Activated B cell treated with CpG ODN at 0.5 μM for 24 hours (primary cell): Measurements from ENCODE around the gene CCDC146. TPM values are rescaled to one million over a fixed set of nuclear protein-coding genes. Genes with fewer than 3 reads are reported as not detected.

Source experiments
- ATAC-seq: fragments of 200-7000 bp; cut with Tn5 transposase; one replicate; pipeline ENCODE4 v1.10.0; 2021; ENCODE audit warnings: low read depth, mild to moderate bottlenecking, moderate library complexity
- CTCF ChIA-PET: fragments of 350-600 bp; sonication (Branson Sonifier 250); formaldehyde crosslinking; loops from one replicate; lab custom pipeline; 2021; ENCODE audit warnings: antibody characterized with exemption; lab: Charles Lee
- POLR2A ChIA-PET: fragments of 350-600 bp; sonication (Branson Sonifier 250); formaldehyde crosslinking; loops from one replicate; lab custom pipeline; 2021; ENCODE audit warnings: antibody characterized with exemption; lab: Charles Lee
- DNase-seq: peaks from one replicate; pipeline ENCODE4 v3.0.0; 2022
- H3K27ac Mint-ChIP-seq: one replicate; pipeline ENCODE4 v1.8.0; 2020; ENCODE audit warnings: mixed read lengths
- H3K27me3 Mint-ChIP-seq: one replicate; pipeline ENCODE4 v1.8.0; 2021; ENCODE audit warnings: mixed read lengths
- H3K36me3 Mint-ChIP-seq: one replicate; pipeline ENCODE4 v1.8.0; 2021; ENCODE audit warnings: low read depth, mixed read lengths
- H3K4me1 Mint-ChIP-seq: one replicate; pipeline ENCODE4 v1.8.0; 2021; ENCODE audit warnings: mixed read lengths
- H3K4me3 Mint-ChIP-seq: one replicate; pipeline ENCODE4 v1.8.0; 2020; ENCODE audit warnings: mild to moderate bottlenecking, mixed read lengths
- H3K9me3 Mint-ChIP-seq: one replicate; pipeline ENCODE4 v1.8.0; 2020; ENCODE audit warnings: mixed read lengths
- intact Hi-C: fragments of 100-400 bp; cut with micrococcal nuclease; formaldehyde crosslinking; loops from one replicate; pipeline ENCODE4 v1.15.1; 2024
- total RNA-seq: library from RNA; stranded (reverse); gene quantifications from 2 replicates; pipeline ENCODE4 v1.2.3, GENCODE V29; 2022
- TF ChIP-seq, protein P1 (sequence below): fragments of 200-600 bp; IDR thresholded peaks from one replicate; pipeline ENCODE4 v1.8.0; 2022; ENCODE audit warnings: antibody characterized with exemption, mild to moderate bottlenecking

The CCDC146 gene
- total RNA-seq, 1 donor from 2014 or later, result 3.5 TPM

DNA sequence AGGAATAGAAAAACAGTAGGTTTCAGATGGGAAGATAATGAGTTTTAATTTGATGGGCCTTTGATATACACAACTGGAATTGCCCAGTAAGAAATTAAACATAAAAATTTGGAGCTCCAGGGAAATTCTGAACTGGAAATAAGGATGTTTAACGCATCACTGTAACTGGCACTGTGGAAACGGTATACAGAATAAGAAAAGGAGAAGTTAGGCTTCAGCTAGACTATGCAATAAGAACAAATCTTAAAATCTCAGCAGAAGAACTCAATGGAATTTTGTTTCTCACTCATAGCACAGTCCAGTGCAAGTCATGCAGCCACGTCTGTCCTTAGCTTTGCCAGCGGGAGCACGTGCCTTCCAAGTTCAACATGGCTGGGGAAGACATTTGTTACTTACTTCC lies 130.1 kb downstream of the CCDC146 start:
- Mint-ChIP-seq H3K4me1 (no peaks in the 10 kb centered on the region), H3K27me3 (no peaks in the 10 kb centered on the region), H3K4me3 (no peak overlapping the region), H3K9me3 (no peaks in the 10 kb centered on the region), H3K36me3 (no peaks in the 10 kb centered on the region), H3K27ac (no peak overlapping the region)
- POLR2A ChIA-PET, result no interaction called here
- DNase-seq (no peak), ATAC-seq (no peak)
- CTCF ChIA-PET, result interaction anchor here (0.7 to 1.5 kb wide), 2 partner anchors 79 to 82 kb away, joined by 3 to 4 read pairs; no protein-coding TSS in a partner anchor
- TF ChIP-seq, protein P1, sequence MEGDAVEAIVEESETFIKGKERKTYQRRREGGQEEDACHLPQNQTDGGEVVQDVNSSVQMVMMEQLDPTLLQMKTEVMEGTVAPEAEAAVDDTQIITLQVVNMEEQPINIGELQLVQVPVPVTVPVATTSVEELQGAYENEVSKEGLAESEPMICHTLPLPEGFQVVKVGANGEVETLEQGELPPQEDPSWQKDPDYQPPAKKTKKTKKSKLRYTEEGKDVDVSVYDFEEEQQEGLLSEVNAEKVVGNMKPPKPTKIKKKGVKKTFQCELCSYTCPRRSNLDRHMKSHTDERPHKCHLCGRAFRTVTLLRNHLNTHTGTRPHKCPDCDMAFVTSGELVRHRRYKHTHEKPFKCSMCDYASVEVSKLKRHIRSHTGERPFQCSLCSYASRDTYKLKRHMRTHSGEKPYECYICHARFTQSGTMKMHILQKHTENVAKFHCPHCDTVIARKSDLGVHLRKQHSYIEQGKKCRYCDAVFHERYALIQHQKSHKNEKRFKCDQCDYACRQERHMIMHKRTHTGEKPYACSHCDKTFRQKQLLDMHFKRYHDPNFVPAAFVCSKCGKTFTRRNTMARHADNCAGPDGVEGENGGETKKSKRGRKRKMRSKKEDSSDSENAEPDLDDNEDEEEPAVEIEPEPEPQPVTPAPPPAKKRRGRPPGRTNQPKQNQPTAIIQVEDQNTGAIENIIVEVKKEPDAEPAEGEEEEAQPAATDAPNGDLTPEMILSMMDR, result no peak
- intact Hi-C loops, result no loop called here

DNA sequence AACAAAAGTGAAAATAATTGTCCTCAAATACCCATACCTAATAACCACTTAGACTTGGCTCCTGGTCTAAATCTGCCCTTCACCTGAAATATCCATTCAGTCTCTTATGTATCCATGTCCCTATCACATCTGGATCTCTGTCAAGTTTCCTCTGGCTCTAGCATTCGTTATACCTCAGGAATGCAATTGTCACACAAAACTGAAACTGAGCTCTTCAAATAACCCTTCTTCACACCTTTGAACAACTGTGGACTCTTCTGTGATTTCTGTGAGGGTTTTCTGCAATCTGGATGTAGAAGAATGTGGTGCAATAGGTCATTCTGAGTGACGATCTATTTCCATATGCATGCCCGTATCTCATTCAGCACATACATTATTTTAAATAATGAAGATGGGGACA lies 130.7 kb downstream of the CCDC146 start:
- H3K4me1 Mint-ChIP-seq, result no peaks in the 10 kb centered on the region
- TF ChIP-seq, protein P1, result no peak
- no peak overlapping the region for H3K4me3 Mint-ChIP-seq
- ChIA-PET POLR2A (no interaction called here), CTCF (interaction anchor here (1.5 kb wide), 1 partner anchor 79 kb away, joined by 4 read pairs; no protein-coding TSS in a partner anchor)
- intact Hi-C loops, result no loop called here
- H3K36me3 Mint-ChIP-seq, result no peaks in the 10 kb centered on the region
- H3K27me3 Mint-ChIP-seq, result no peaks in the 10 kb centered on the region
- DNase-seq (no peak), ATAC-seq (no peak)
- H3K9me3 Mint-ChIP-seq, result no peaks in the 10 kb centered on the region
- no peak overlapping the region for H3K27ac Mint-ChIP-seq

DNA sequence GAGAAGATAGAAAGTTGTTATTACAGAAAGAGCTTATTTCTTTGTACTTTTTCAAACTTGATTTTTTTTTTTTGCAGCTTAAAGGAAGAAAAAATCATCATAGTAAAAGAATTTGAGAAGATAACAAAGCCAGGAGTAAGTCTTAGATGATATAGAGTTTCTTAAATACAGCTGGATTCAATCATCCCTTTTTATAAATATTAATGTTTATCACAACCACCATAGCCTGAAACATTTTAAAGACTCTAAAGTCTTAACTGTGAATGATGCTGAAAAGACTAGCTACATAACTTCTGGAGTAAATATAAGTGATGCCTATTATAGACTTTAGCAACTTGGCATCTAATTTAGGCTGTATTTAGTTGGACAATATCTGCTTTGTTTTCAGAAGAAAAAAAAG lies 132.0 kb downstream of the CCDC146 start:
- intact Hi-C loops, result no loop called here
- Mint-ChIP-seq H3K27me3 (no peaks in the 10 kb centered on the region), H3K4me3 (no peak overlapping the region), H3K36me3 (no peaks in the 10 kb centered on the region), H3K27ac (no peak overlapping the region), H3K9me3 (no peaks in the 10 kb centered on the region), H3K4me1 (no peaks in the 10 kb centered on the region)
- ChIA-PET CTCF (interaction anchor here (1.0 kb wide), 1 partner anchor 15 kb away, joined by 3 read pairs; no protein-coding TSS in a partner anchor), POLR2A (interaction anchor here (0.6 kb wide), 1 partner anchor 16 kb away, joined by 5 read pairs; no protein-coding TSS in a partner anchor)
- ATAC-seq (no peak), DNase-seq (no peak)
- TF ChIP-seq, protein P1, result no peak

DNA sequence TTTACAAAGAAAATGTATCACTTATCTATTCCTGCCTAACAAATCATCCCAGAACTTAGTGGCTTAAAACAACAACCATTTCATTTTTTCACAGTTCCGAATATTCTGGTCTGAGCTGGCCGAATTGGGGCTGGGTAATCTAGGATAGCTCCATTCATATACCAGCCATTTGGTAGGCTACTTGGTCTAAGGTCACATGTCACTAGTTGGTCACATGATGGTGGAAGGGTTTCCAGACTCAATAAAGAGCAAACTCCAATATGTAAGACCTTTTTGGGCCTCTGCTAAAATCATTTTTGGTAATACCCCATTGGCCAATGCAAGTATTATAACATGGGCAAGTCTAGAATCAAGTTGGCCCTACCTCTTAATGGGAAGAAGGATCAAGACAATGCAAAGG lies 132.5 kb downstream of the CCDC146 start:
- no peak overlapping the region for H3K4me3 Mint-ChIP-seq
- no peaks in the 10 kb centered on the region for H3K36me3 Mint-ChIP-seq
- DNase-seq, result no peak
- no peak overlapping the region for H3K27ac Mint-ChIP-seq
- H3K9me3 Mint-ChIP-seq, result no peaks in the 10 kb centered on the region
- H3K27me3 Mint-ChIP-seq, result no peaks in the 10 kb centered on the region
- ATAC-seq, result no peak
- CTCF ChIA-PET, result interaction anchor here (1.0 kb wide), 1 partner anchor 15 kb away, joined by 3 read pairs; no protein-coding TSS in a partner anchor
- intact Hi-C loops, result no loop called here
- POLR2A ChIA-PET, result interaction anchor here (0.6 kb wide), 1 partner anchor 16 kb away, joined by 5 read pairs; no protein-coding TSS in a partner anchor
- no peaks in the 10 kb centered on the region for H3K4me1 Mint-ChIP-seq
- TF ChIP-seq, protein P1, result no peak

DNA sequence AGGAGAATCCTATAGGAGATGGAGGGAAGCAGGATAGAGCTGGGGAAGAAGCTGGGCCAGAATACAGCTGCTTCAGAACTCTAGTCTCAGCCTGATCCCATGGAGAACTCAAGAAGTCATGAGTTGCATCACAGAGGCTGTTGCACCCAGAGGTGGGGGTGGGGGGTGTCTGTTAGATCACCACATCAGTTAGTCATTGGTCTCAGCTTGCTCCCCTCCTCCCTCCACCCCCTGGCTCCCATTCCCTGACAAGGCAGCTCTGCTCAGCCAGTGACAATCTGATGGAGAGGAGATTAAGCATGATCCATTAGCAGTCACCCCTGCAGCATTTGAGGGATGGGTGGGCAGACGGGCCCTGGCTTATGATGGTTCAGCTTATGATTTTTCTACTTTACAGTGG lies 135.6 kb downstream of the CCDC146 start:
- no peak overlapping the region for H3K4me3 Mint-ChIP-seq
- H3K27ac Mint-ChIP-seq, result no peak overlapping the region
- H3K36me3 Mint-ChIP-seq, result no peaks in the 10 kb centered on the region
- no peaks in the 10 kb centered on the region for H3K27me3 Mint-ChIP-seq
- TF ChIP-seq, protein P1, result no peak
- H3K4me1 Mint-ChIP-seq, result no peaks in the 10 kb centered on the region
- POLR2A ChIA-PET, result no interaction called here
- ATAC-seq, result no peak
- no peak for DNase-seq
- intact Hi-C loops, result no loop called here
- no peaks in the 10 kb centered on the region for H3K9me3 Mint-ChIP-seq
- CTCF ChIA-PET, result interaction anchor here (0.9 kb wide), 1 partner anchor 11 kb away, joined by 3 read pairs; no protein-coding TSS in a partner anchor
